H1 (cell line): ENCODE results near the gene JADE1. TPM values are rescaled to one million over a fixed set of nuclear protein-coding genes. Genes with fewer than 3 reads are reported as not detected.
A peak's percentile ranks its signal among the peaks of the same experiment; 100 is the strongest.

Experiments
- CTCF ChIA-PET: fragments of 300-600 bp; sonication (Branson Sonifier 250); formaldehyde crosslinking; loops from one replicate; lab custom pipeline; 2021; ENCODE audit not compliant: partially characterized antibody; lab: Charles Lee
- POLR2A ChIA-PET: fragments of 300-600 bp; sonication (Branson Sonifier 250); formaldehyde crosslinking; loops from one replicate; lab custom pipeline; 2021; ENCODE audit warnings: inconsistent platforms; ENCODE audit not compliant: partially characterized antibody; lab: Charles Lee
- DNase-seq, 2 experiments: peaks; one replicate each; pipeline versions ENCODE4 v3.0.0 to v3.0.0-alpha.2; 2010 to 2022; ENCODE audit warnings: low spot score in 2 of 2, low read depth in 1 of 2, mixed read lengths in 1 of 2
- FAIRE-seq: peaks from 2 replicates; lab custom pipeline; 2011; peaks lifted over from hg19 to GRCh38; lab: Jason Lieb, UNC
- H2AFZ ChIP-seq: 2 replicates; pipeline ENCODE4 v1.8.1; 2012; ENCODE audit warnings: low read length, inconsistent platforms
- H2AK5ac ChIP-seq: 2 replicates; pipeline ENCODE4 v1.6.1; 2013; ENCODE audit warnings: low read depth, low read length
- H2BK120ac ChIP-seq: replicated peaks from 2 replicates; pipeline ENCODE3; 2013; ENCODE audit warnings: low read depth, low read length, inconsistent platforms
- H2BK12ac ChIP-seq: 2 replicates; pipeline ENCODE4 v1.6.1; 2013; ENCODE audit warnings: low read depth, low read length
- H2BK15ac ChIP-seq: 2 replicates; pipeline ENCODE4 v1.6.1; 2013; ENCODE audit warnings: low read length
- H2BK20ac ChIP-seq: 2 replicates; pipeline ENCODE4 v1.6.1; 2013; ENCODE audit warnings: low read length
- H2BK5ac ChIP-seq: 2 replicates; pipeline ENCODE4 v1.6.1; 2013; ENCODE audit warnings: low read depth, low read length
- H3K14ac ChIP-seq: 2 replicates; pipeline ENCODE4 v1.6.1; 2013; ENCODE audit warnings: inconsistent platforms; ENCODE audit not compliant: insufficient read length
- H3K18ac ChIP-seq: 2 replicates; pipeline ENCODE4 v1.6.1; 2013; ENCODE audit warnings: low read length; ENCODE audit errors: extremely low read depth
- H3K23ac ChIP-seq: 2 replicates; pipeline ENCODE4 v1.6.1; 2013; ENCODE audit warnings: inconsistent platforms; ENCODE audit not compliant: insufficient read length
- H3K23me2 ChIP-seq: 2 replicates; pipeline ENCODE4 v1.6.1; 2013; ENCODE audit warnings: low read depth, low read length
- H3K27ac ChIP-seq: 2 replicates; pipeline ENCODE4 v1.6.1; 2011; ENCODE audit warnings: low read depth, low read length, inconsistent platforms
- H3K27me3 ChIP-seq, 4 experiments: replicated peaks in 1 of 4; 1 replicate in 1 of 4; 2 replicates in 3 of 4; pipeline versions ENCODE4 v1.6.1 to v1.8.1; 2011 to 2013; ENCODE audit warnings: low read length in 3 of 4, mild to moderate bottlenecking in 3 of 4, inconsistent platforms in 2 of 4, mixed read lengths in 2 of 4, moderate library complexity in 1 of 4; ENCODE audit not compliant: control insufficient read depth in 3 of 4, insufficient read depth in 3 of 4; ENCODE audit errors: extremely low read depth in 1 of 4
- H3K36me3 ChIP-seq, 4 experiments: 2 replicates each; pipeline versions ENCODE4 v1.6.1 to v1.8.1; 2011 to 2013; ENCODE audit warnings: mild to moderate bottlenecking in 4 of 4, low read length in 3 of 4, moderate library complexity in 2 of 4, control low read depth in 1 of 4, inconsistent platforms in 1 of 4; ENCODE audit not compliant: insufficient read depth in 4 of 4, control insufficient read depth in 2 of 4
- H3K4ac ChIP-seq: replicated peaks from 2 replicates; pipeline ENCODE3; 2013; ENCODE audit warnings: low read length, low read depth, mixed read lengths, inconsistent platforms; ENCODE audit not compliant: insufficient read length
- H3K4me1 ChIP-seq, 4 experiments: replicated peaks in 1 of 4; 1 replicate in 1 of 4; 2 replicates in 3 of 4; pipeline versions ENCODE4 v1.6.1 to v1.8.1; 2011 to 2013; ENCODE audit warnings: low read length in 3 of 4, inconsistent platforms in 2 of 4, mixed read lengths in 1 of 4; ENCODE audit not compliant: insufficient read depth in 4 of 4, control insufficient read depth in 3 of 4
- H3K4me2 ChIP-seq, 2 experiments: 2 replicates each; pipeline versions ENCODE4 v1.6.1 to v1.8.1; 2011 to 2013; ENCODE audit warnings: low read depth in 2 of 2, low read length in 2 of 2, control low read depth in 1 of 2, inconsistent platforms in 1 of 2, mild to moderate bottlenecking in 1 of 2; ENCODE audit not compliant: insufficient read depth in 1 of 2
- H3K4me3 ChIP-seq, 4 experiments: fragments of 200-600, 300-600 bp in 1 of 4; sonication (generic), shearing (Covaris generic), sonication (Bioruptor Twin) in 1 of 4; 2 replicates each; pipeline versions ENCODE4 v1.5.1 to v1.8.1; 2011 to 2016; ENCODE audit warnings: low read length in 4 of 4, low read depth in 3 of 4, control low read depth in 2 of 4, inconsistent platforms in 2 of 4, mild to moderate bottlenecking in 2 of 4, mixed read lengths in 1 of 4, moderate library complexity in 1 of 4; ENCODE audit not compliant: insufficient read depth in 2 of 4; ENCODE audit errors: extremely low read depth in 1 of 4
- H3K56ac ChIP-seq: replicated peaks from 2 replicates; pipeline ENCODE3; 2013; ENCODE audit warnings: low read depth, mild to moderate bottlenecking, mixed read lengths, low read length, inconsistent platforms; ENCODE audit not compliant: insufficient read length
- H3K79me1 ChIP-seq: 2 replicates; pipeline ENCODE4 v1.6.1; 2013; ENCODE audit warnings: low read depth, low read length, control low read depth
- H3K79me2 ChIP-seq, 2 experiments: 2 replicates each; pipeline versions ENCODE4 v1.6.1 to v1.8.1; 2012 to 2013; ENCODE audit warnings: low read length in 2 of 2, mild to moderate bottlenecking in 2 of 2, inconsistent platforms in 1 of 2; ENCODE audit not compliant: insufficient read depth in 2 of 2, control insufficient read depth in 1 of 2
- H3K9ac ChIP-seq, 4 experiments: replicated peaks in 1 of 4; 1 replicate in 1 of 4; 2 replicates in 3 of 4; pipeline versions ENCODE4 v1.6.1 to v1.8.1; 2011 to 2013; ENCODE audit warnings: low read depth in 3 of 4, low read length in 3 of 4, control low read depth in 2 of 4, mild to moderate bottlenecking in 2 of 4, moderate library complexity in 2 of 4, inconsistent platforms in 1 of 4; ENCODE audit errors: extremely low read depth in 1 of 4
- H3K9me3 ChIP-seq, 2 experiments: 2 replicates each; pipeline versions ENCODE4 v1.6.1 to v1.8.1; 2012 to 2013; ENCODE audit warnings: mild to moderate bottlenecking in 2 of 2, moderate library complexity in 2 of 2, control low read depth in 1 of 2, inconsistent platforms in 1 of 2, low read depth in 1 of 2, low read length in 1 of 2, mixed read lengths in 1 of 2; ENCODE audit not compliant: insufficient read depth in 2 of 2
- H4K20me1 ChIP-seq, 2 experiments: replicated peaks in 1 of 2; 2 replicates each; pipeline versions ENCODE3 to v1.8.1; 2011 to 2013; ENCODE audit warnings: inconsistent platforms in 2 of 2, low read length in 2 of 2, mild to moderate bottlenecking in 1 of 2; ENCODE audit not compliant: insufficient read depth in 2 of 2, control insufficient read depth in 1 of 2
- H4K5ac ChIP-seq: 2 replicates; pipeline ENCODE4 v1.6.1; 2013; ENCODE audit warnings: low read length, low read depth, mixed read lengths, inconsistent platforms; ENCODE audit not compliant: insufficient read length
- H4K8ac ChIP-seq: 2 replicates; pipeline ENCODE4 v1.8.0; 2013; ENCODE audit warnings: mild to moderate bottlenecking, moderate library complexity, low read length, inconsistent platforms; ENCODE audit not compliant: insufficient read depth; ENCODE audit errors: extremely low read depth
- H4K91ac ChIP-seq: replicated peaks from 2 replicates; pipeline ENCODE3; 2013; ENCODE audit warnings: low read length, mixed read lengths, inconsistent platforms; ENCODE audit not compliant: insufficient read length
- ASH2L ChIP-seq: fragments of 200-600, 300-600 bp; sonication (generic); IDR thresholded peaks from one replicate; pipeline ENCODE4 v1.7.1; 2017; ENCODE audit warnings: low read length
- BRCA1 ChIP-seq: IDR thresholded peaks from 2 replicates; pipeline ENCODE4 v1.6.1; 2012; ENCODE audit warnings: low read depth, low read length, improper control_type of control experiment
- EGR1 ChIP-seq: IDR thresholded peaks from 2 replicates; pipeline ENCODE4 v1.6.1; 2011; ENCODE audit warnings: low read depth, low read length, borderline replicate concordance
- GABPA ChIP-seq: IDR thresholded peaks from 2 replicates; pipeline ENCODE4 v1.6.1; 2011; ENCODE audit warnings: mild to moderate bottlenecking, low read length, moderate library complexity, borderline replicate concordance; ENCODE audit not compliant: insufficient read depth
- JUN ChIP-seq: IDR thresholded peaks from 2 replicates; pipeline ENCODE4 v1.6.1; 2011; ENCODE audit warnings: low read depth, mild to moderate bottlenecking, improper control_type of control experiment, low read length
- MAFK ChIP-seq: IDR thresholded peaks from 2 replicates; pipeline ENCODE4 v1.6.1; 2012; ENCODE audit warnings: low read depth, mild to moderate bottlenecking, improper control_type of control experiment, low read length
- NRF1 ChIP-seq: IDR thresholded peaks from 2 replicates; pipeline ENCODE4 v1.6.1; 2011; ENCODE audit warnings: mild to moderate bottlenecking, low read depth, low read length, improper control_type of control experiment
- SAP30 ChIP-seq: fragments of 300-600 bp; sonication (generic); IDR thresholded peaks from 2 replicates; pipeline ENCODE4 v1.7.1; 2012; ENCODE audit warnings: low read length, moderate library complexity, mild to moderate bottlenecking, inconsistent platforms; ENCODE audit not compliant: insufficient read depth, insufficient replicate concordance
- TAF1 ChIP-seq: IDR thresholded peaks from 2 replicates; pipeline ENCODE4 v1.6.1; 2011; ENCODE audit warnings: mild to moderate bottlenecking, low read depth, low read length
- TBP ChIP-seq: IDR thresholded peaks from 2 replicates; pipeline ENCODE4 v1.6.1; 2011; ENCODE audit warnings: low read depth, low read length, improper control_type of control experiment
- TCF12 ChIP-seq: IDR thresholded peaks from 2 replicates; pipeline ENCODE4 v1.6.1; 2011; ENCODE audit warnings: low read depth, mild to moderate bottlenecking, low read length
- WGBS, 2 experiments: shearing (Covaris generic) in 1 of 2; methylation state at CpG; one replicate each; pipeline versions ENCODE4 v1.1.6 to v1.1.7; 2013 to 2015; ENCODE audit warnings: low lambda C conversion rate in 2 of 2, mixed read lengths in 2 of 2, inconsistent platforms in 1 of 2, low coverage in 1 of 2, missing lambda C conversion rate in 1 of 2; ENCODE audit not compliant: insufficient replicate concordance in 2 of 2, insufficient coverage in 1 of 2, insufficient read length in 1 of 2; ENCODE audit errors: extremely low coverage in 1 of 2, missing lambda C conversion rate in 1 of 2; 5-methylcytosine and 5-hydroxymethylcytosine counted together
- polyA plus RNA-seq, 7 experiments: library from polyadenylated mRNA; depleted of rRNA in 3 of 7; stranded (reverse) in 5 of 7; unstranded in 2 of 7; fragments of >200 nt in 5 of 7; fragments of 200-250 nt in 2 of 7; gene quantifications; 1 replicate in 5 of 7; 2 replicates in 1 of 7; 4 replicates in 1 of 7; pipeline versions ENCODE4 v1.2.1 to v1.2.3, GENCODE V29; 2011 to 2013; ENCODE audit warnings: missing spikeins in 2 of 7, mixed read lengths in 2 of 7
- total RNA-seq: library from RNA; stranded (reverse); fragmentation: NEBNext Ultra II Directional; extraction: Animal tissue kit (Norgen Biotek cat#: 25700); gene quantifications from 2 replicates; pipeline ENCODE4 v1.2.1, GENCODE V29; 2021
- TF ChIP-seq, protein P1 (sequence below): IDR thresholded peaks from 2 replicates; pipeline ENCODE4 v1.6.1; 2011; ENCODE audit warnings: low read length, improper control_type of control experiment

JADE1 gene
- total and polyA plus RNA-seq, 2 of the 8 experiments (the other 6 are each of a cell fraction or from before 2014, with no cell fraction given): 37.7 to 213 TPM

DNA sequence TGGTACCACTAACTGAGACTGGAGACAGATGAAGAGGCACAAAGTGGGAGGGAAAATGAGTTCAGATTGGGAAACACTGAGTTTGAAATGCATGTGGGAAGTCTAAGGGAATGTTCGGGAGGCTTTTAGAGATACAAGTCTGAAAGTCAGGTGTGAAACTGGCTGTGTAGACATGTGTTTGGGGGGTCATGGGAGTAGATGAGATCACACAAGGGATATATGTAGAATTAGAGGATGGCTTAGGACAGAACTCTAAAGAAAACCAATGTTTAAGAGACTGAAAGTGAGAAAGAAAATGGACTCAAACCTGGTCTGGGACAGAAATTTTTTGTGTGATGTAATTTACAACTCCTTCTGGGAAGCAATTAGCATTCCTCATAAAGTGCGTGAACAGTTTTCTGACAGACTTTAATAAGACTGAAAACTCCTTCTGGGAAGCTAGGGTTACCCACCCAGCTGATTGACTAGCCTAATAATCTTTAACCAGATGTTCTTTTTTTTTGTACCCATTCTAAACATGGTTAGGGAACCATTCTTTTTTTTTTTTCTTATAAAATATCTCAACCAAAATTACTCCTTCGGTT lies 8.7 kb upstream of the JADE1 start:
- H3K18ac ChIP-seq: peak overlapping the region; percentile 39; the same call in 1 of the 2 replicates
- TF ChIP-seq TBP (no peak), GABPA (no peak), SAP30 (no peak), TCF12 (no peak), BRCA1 (no peak), MAFK (no peak), EGR1 (no peak), TAF1 (no peak), NRF1 (no peak), JUN (no peak), ASH2L (no peak)
- TF ChIP-seq, protein P1, sequence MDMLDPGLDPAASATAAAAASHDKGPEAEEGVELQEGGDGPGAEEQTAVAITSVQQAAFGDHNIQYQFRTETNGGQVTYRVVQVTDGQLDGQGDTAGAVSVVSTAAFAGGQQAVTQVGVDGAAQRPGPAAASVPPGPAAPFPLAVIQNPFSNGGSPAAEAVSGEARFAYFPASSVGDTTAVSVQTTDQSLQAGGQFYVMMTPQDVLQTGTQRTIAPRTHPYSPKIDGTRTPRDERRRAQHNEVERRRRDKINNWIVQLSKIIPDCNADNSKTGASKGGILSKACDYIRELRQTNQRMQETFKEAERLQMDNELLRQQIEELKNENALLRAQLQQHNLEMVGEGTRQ: no peak

More for the DNA sequence above, 8.7 kb upstream of the JADE1 start:
- peak overlapping the region; percentile 22; the same call in 1 of the 2 replicates for H2BK5ac ChIP-seq
- no peak overlapping the region for H3K9ac ChIP-seq
- H3K4ac ChIP-seq: no peak overlapping the region
- no peaks in the 10 kb centered on the region for H4K20me1 ChIP-seq
- peak overlapping the region; percentile 31; the same call in 1 of the 2 replicates for H2BK12ac ChIP-seq
- peak overlapping the region; percentile 69 for H2BK120ac ChIP-seq
- H2AK5ac ChIP-seq: no peak overlapping the region; the same call in 1 of the 2 replicates
- POLR2A ChIA-PET: interaction anchor here (0.6 to 4.5 kb wide), 3 partner anchors 12 to 55 kb away, joined by 3 to 38 read pairs (median 5); no protein-coding TSS in a partner anchor
- no peak overlapping the region for H2BK15ac ChIP-seq
- no peak overlapping the region for H3K27ac ChIP-seq
- no peaks in the 10 kb centered on the region for H3K27me3 ChIP-seq
- H3K4me3 ChIP-seq: no peak overlapping the region
- FAIRE-seq: no peak
- CTCF ChIA-PET: interaction anchor here (4.0 kb wide), 1 partner anchor 226 kb away, joined by 21 read pairs; no protein-coding TSS in a partner anchor
- H2BK20ac ChIP-seq: peak overlapping the region; percentile 2
- H4K5ac ChIP-seq: no peak overlapping the region
- H3K36me3 ChIP-seq: no peaks in the 10 kb centered on the region
- H2AFZ ChIP-seq: no peak overlapping the region
- H3K9me3 ChIP-seq: no peaks in the 10 kb centered on the region
- no peak overlapping the region for H3K4me2 ChIP-seq
- WGBS, 2 experiments: 88% methylated on average over 3 of the region's 3 CpGs; no CpG with 5 or more reads in 1 of the 2 experiments
- H3K14ac ChIP-seq: no peak overlapping the region
- peaks cover 13 to 31% (median 27%) of the 10 kb centered on the region in 4 experiments for H3K4me1 ChIP-seq
- no peak overlapping the region for H3K56ac ChIP-seq
- DNase-seq: no peak
- no peak overlapping the region for H3K23ac ChIP-seq
- H3K79me1 ChIP-seq: no peaks in the 10 kb centered on the region
- no peaks in the 10 kb centered on the region for H3K79me2 ChIP-seq
- no peaks in the 10 kb centered on the region; the same call in 1 of the 2 replicates for H3K23me2 ChIP-seq
- H4K8ac ChIP-seq: no peak overlapping the region
- H4K91ac ChIP-seq: peak overlapping the region; percentile 1
